Adrenal gland (tissue), 5 donors: ENCODE measurements around the gene SLC27A6.

Source experiments
- CTCF ChIP-seq, 6 experiments: fragments of 450-650 bp in 4 of 6; fragments of 200-600 bp in 2 of 6; sonication (generic) in 1 of 6; IDR thresholded peaks; 1 replicate in 5 of 6; 2 replicates in 1 of 6; pipeline versions ENCODE4 v1.5.1 to v1.8.0; 2016 to 2021; ENCODE audit warnings: antibody characterized with exemption in 6 of 6, mild to moderate bottlenecking in 2 of 6, moderate library complexity in 1 of 6
- POLR2A ChIP-seq, 2 donors: fragments of 450-650 bp; IDR thresholded peaks; one replicate each; pipeline ENCODE4 v1.6.1; 2017; ENCODE audit warnings: antibody characterized with exemption in 2 of 2, mild to moderate bottlenecking in 2 of 2, moderate library complexity in 1 of 2
- donor health status: DM: no; HTN: no; CAD: no.

- no peak for TF ChIP-seq CTCF (IDR thresholded peaks at IDR 0.05)
- TF ChIP-seq POLR2A (IDR thresholded peaks at IDR 0.05): no peak
Observed at GRCh38 chr5:129077433-129078075, 112.3 kb downstream of the SLC27A6 start.
